Right ventricle myocardium superior (tissue), 1 donor: ENCODE data around the gene LCN1. TPM values are rescaled to one million over a fixed set of nuclear protein-coding genes. Genes with fewer than 3 reads are reported as not detected.
"Not testable (repeated sequence)": the region's sequence is repeated elsewhere in the genome, so short reads cannot be mapped to it uniquely, and the experiment has no call there.

ENCODE experiments used
- ATAC-seq: fragments of 200-7000 bp; cut with Tn5 transposase; one replicate; pipeline ENCODE4 v1.9.1; 2020; ENCODE audit warnings: mild to moderate bottlenecking; ENCODE audit not compliant: poor library complexity
- DNase-seq: peaks from one replicate; pipeline ENCODE4 v3.0.0-alpha.2; 2020
- intact Hi-C: fragments of 100-400 bp; cut with DNase I; formaldehyde crosslinking; loops from one replicate; pipeline ENCODE4 v1.11.2; 2022
- total RNA-seq: library from RNA; stranded (reverse); fragmentation: NEBNext Ultra II Directional; extraction: Animal tissue kit (Norgen Biotek cat#: 25700); gene quantifications from one replicate; pipeline ENCODE4 v1.2.1, GENCODE V29; 2021
- donor health status: DM: no; HTN: yes; CAD: no; lungs with severe emphysema.

Gene LCN1
- total RNA-seq, 1 donor from 2014 or later, result not detected

- intact Hi-C loops, result no loop called here
- DNase-seq (no peak), ATAC-seq (no peak)
These were observed 18.3 kb upstream of the LCN1 start for GRCh38 chr9:135502873-135503321.

- intact Hi-C loops, result no loop called here
- ATAC-seq (no peak), DNase-seq (no peak)
These were observed 17.6 kb upstream of the LCN1 start for GRCh38 chr9:135503371-135504261.

- DNase-seq (peak; percentile 79), ATAC-seq (no peak)
- intact Hi-C loops, result no loop called here
These were observed 16.7 kb upstream of the LCN1 start for GRCh38 chr9:135504262-135505243.

GRCh38 chr9:135505406-135506187 is 15.6 kb upstream of the LCN1 start:
- intact Hi-C loops, result no loop called here
- ATAC-seq, result no peak
- no peak for DNase-seq

- DNase-seq (no peak), ATAC-seq (no peak)
- intact Hi-C loops, result no loop called here
These were observed 14.7 kb upstream of the LCN1 start for GRCh38 chr9:135506327-135507103.

GRCh38 chr9:135507104-135508035 is 13.9 kb upstream of the LCN1 start:
- intact Hi-C loops, result no loop called here
- ATAC-seq, result no peak

GRCh38 chr9:135508211-135508820 is 12.9 kb upstream of the LCN1 start:
- DNase-seq, result no peak
- no peak for ATAC-seq
- intact Hi-C loops, result no loop called here

More at GRCh38 chr9:135507104-135508035, 13.9 kb upstream of the LCN1 start:
- no peak for DNase-seq

GRCh38 chr9:135509458-135509857 is 11.8 kb upstream of the LCN1 start:
- intact Hi-C loops, result no loop called here
- DNase-seq (no peak), ATAC-seq (no peak)

GRCh38 chr9:135512241-135512603 is 9.0 kb upstream of the LCN1 start:
- intact Hi-C loops, result no loop called here
- DNase-seq, result no peak
- ATAC-seq, result no peak

- ATAC-seq (no peak), DNase-seq (no peak)
- intact Hi-C loops, result no loop called here
These were observed 8.3 kb upstream of the LCN1 start for GRCh38 chr9:135512904-135513303.

GRCh38 chr9:135513351-135513846 is 7.8 kb upstream of the LCN1 start:
- intact Hi-C loops, result no loop called here
- ATAC-seq (no peak), DNase-seq (no peak)

GRCh38 chr9:135513906-135514305 is 7.3 kb upstream of the LCN1 start:
- intact Hi-C loops, ATAC-seq, DNase-seq: not testable (repeated sequence)

- intact Hi-C loops, result no loop called here
- no peak for ATAC-seq
- DNase-seq, result no peak
These were observed 6.7 kb upstream of the LCN1 start for GRCh38 chr9:135514342-135515082.

GRCh38 chr9:135515083-135515951 is 5.9 kb upstream of the LCN1 start:
- intact Hi-C loops, result no loop called here
- ATAC-seq, result no peak
- no peak for DNase-seq
